H9 (cell line): ENCODE data around the gene FOXF2. TPM values are rescaled to one million over a fixed set of nuclear protein-coding genes. Genes with fewer than 3 reads are reported as not detected.

ENCODE experiments used
- DNase-seq: peaks from one replicate; pipeline ENCODE4 v3.0.0-alpha.2; 2017
- H2AFZ ChIP-seq: one replicate; pipeline ENCODE4 v1.6.1; 2013; ENCODE audit warnings: mild to moderate bottlenecking, low read length, control low read depth, moderate library complexity
- H2AK5ac ChIP-seq: 2 replicates; pipeline ENCODE4 v1.6.1; 2013; ENCODE audit warnings: low read length, control low read depth, mixed read lengths; ENCODE audit not compliant: insufficient read length
- H2BK120ac ChIP-seq: one replicate; pipeline ENCODE4 v1.6.1; 2013; ENCODE audit warnings: low read depth, mild to moderate bottlenecking, low read length, control low read depth, inconsistent platforms; ENCODE audit not compliant: poor library complexity, severe bottlenecking
- H2BK12ac ChIP-seq: 2 replicates; pipeline ENCODE4 v1.6.1; 2013; ENCODE audit warnings: low read length, control low read depth, mixed read lengths, low read depth; ENCODE audit not compliant: insufficient read length
- H2BK15ac ChIP-seq: 2 replicates; pipeline ENCODE4 v1.6.1; 2013; ENCODE audit warnings: low read depth, low read length, control low read depth
- H2BK20ac ChIP-seq: one replicate; pipeline ENCODE4 v1.6.1; 2013; ENCODE audit warnings: low read depth, mild to moderate bottlenecking, low read length, control low read depth, inconsistent platforms; ENCODE audit not compliant: poor library complexity, severe bottlenecking
- H2BK5ac ChIP-seq: 2 replicates; pipeline ENCODE4 v1.6.1; 2013; ENCODE audit warnings: low read length, control low read depth, mixed read lengths; ENCODE audit not compliant: insufficient read length
- H3K14ac ChIP-seq: 2 replicates; pipeline ENCODE4 v1.6.1; 2013; ENCODE audit warnings: low read length, control low read depth; ENCODE audit not compliant: insufficient read depth
- H3K18ac ChIP-seq: 2 replicates; pipeline ENCODE4 v1.6.1; 2013; ENCODE audit warnings: low read depth, mild to moderate bottlenecking, mixed read lengths, low read length, control low read depth; ENCODE audit not compliant: insufficient read length
- H3K23ac ChIP-seq: 2 replicates; pipeline ENCODE4 v1.6.1; 2013; ENCODE audit warnings: low read length, control low read depth, mixed read lengths, low read depth; ENCODE audit not compliant: insufficient read length
- H3K23me2 ChIP-seq: 2 replicates; pipeline ENCODE4 v1.6.1; 2013; ENCODE audit warnings: low read depth, mild to moderate bottlenecking, mixed read lengths, low read length, control low read depth; ENCODE audit not compliant: insufficient read length, poor library complexity, severe bottlenecking
- H3K27ac ChIP-seq: 2 replicates; pipeline ENCODE4 v1.5.1; 2013; ENCODE audit warnings: low read length, control low read depth, mixed read lengths, low read depth; ENCODE audit not compliant: insufficient read length
- H3K27me3 ChIP-seq: 2 replicates; pipeline ENCODE4 v1.6.1; 2013; ENCODE audit warnings: low read length, control low read depth, inconsistent platforms; ENCODE audit not compliant: insufficient read depth
- H3K4ac ChIP-seq: 2 replicates; pipeline ENCODE4 v1.6.1; 2013; ENCODE audit warnings: low read depth, mild to moderate bottlenecking, control low read depth, inconsistent platforms, low read length, moderate library complexity
- H3K4me1 ChIP-seq: 2 replicates; pipeline ENCODE4 v1.6.1; 2013; ENCODE audit warnings: low read length, control low read depth, inconsistent platforms; ENCODE audit not compliant: insufficient read depth
- H3K4me2 ChIP-seq: 2 replicates; pipeline ENCODE4 v1.6.1; 2013; ENCODE audit warnings: low read length, control low read depth, mixed read lengths; ENCODE audit not compliant: insufficient read length, insufficient read depth
- H3K56ac ChIP-seq: 2 replicates; pipeline ENCODE4 v1.6.1; 2013; ENCODE audit warnings: low read depth, mild to moderate bottlenecking, mixed read lengths, low read length, control low read depth; ENCODE audit not compliant: insufficient read length
- H3K79me1 ChIP-seq: 2 replicates; pipeline ENCODE4 v1.6.1; 2013; ENCODE audit warnings: low read depth, mild to moderate bottlenecking, moderate library complexity, low read length, control low read depth, inconsistent platforms; ENCODE audit not compliant: insufficient read depth, poor library complexity, severe bottlenecking
- H3K79me2 ChIP-seq: 2 replicates; pipeline ENCODE4 v1.6.1; 2013; ENCODE audit warnings: low read length, control low read depth, inconsistent platforms; ENCODE audit not compliant: insufficient read depth
- H3K9ac ChIP-seq: 2 replicates; pipeline ENCODE4 v1.6.1; 2013; ENCODE audit warnings: low read length, control low read depth, mixed read lengths; ENCODE audit not compliant: insufficient read length; ENCODE audit errors: extremely low read depth
- H3K9me3 ChIP-seq: one replicate; pipeline ENCODE4 v1.6.1; 2013; ENCODE audit warnings: low read depth, low read length, inconsistent platforms; ENCODE audit not compliant: control insufficient read depth
- H3T11ph ChIP-seq: one replicate; pipeline ENCODE4 v1.6.1; 2013; ENCODE audit warnings: mild to moderate bottlenecking, low read length, control low read depth, inconsistent platforms
- H4K20me1 ChIP-seq: one replicate; pipeline ENCODE4 v1.6.1; 2013; ENCODE audit not compliant: control insufficient read depth, insufficient read length, insufficient read depth
- H4K5ac ChIP-seq: 2 replicates; pipeline ENCODE4 v1.6.1; 2013; ENCODE audit warnings: low read depth, mild to moderate bottlenecking, mixed read lengths, low read length, control low read depth; ENCODE audit not compliant: insufficient read length
- H4K8ac ChIP-seq: replicated peaks from 2 replicates; pipeline ENCODE4 v1.6.1; 2013; ENCODE audit warnings: low read length, control low read depth, mixed read lengths, low read depth; ENCODE audit not compliant: insufficient read length
- H4K91ac ChIP-seq: 2 replicates; pipeline ENCODE4 v1.6.1; 2013; ENCODE audit warnings: low read depth, mild to moderate bottlenecking, moderate library complexity, mixed read lengths, low read length, control low read depth; ENCODE audit not compliant: insufficient read length
- H3K27ac Mint-ChIP-seq, 3 experiments: 2 replicates in 2 of 3; 3 replicates in 1 of 3; pipeline ENCODE4 v1.8.0; 2020 to 2021; ENCODE audit warnings: mixed read lengths in 3 of 3, mild to moderate bottlenecking in 1 of 3, moderate library complexity in 1 of 3
- H3K27me3 Mint-ChIP-seq: 2 replicates; pipeline ENCODE4 v1.8.0; 2021; ENCODE audit warnings: low read depth, mild to moderate bottlenecking, moderate library complexity, mixed read lengths
- H3K36me3 Mint-ChIP-seq, 3 experiments: 2 replicates in 2 of 3; 3 replicates in 1 of 3; pipeline ENCODE4 v1.8.0; 2020 to 2021; ENCODE audit warnings: low read depth in 3 of 3, mixed read lengths in 3 of 3; ENCODE audit not compliant: insufficient read depth in 1 of 3
- H3K4me1 Mint-ChIP-seq, 2 experiments: 2 replicates each; pipeline ENCODE4 v1.8.0; 2020; ENCODE audit warnings: mixed read lengths in 2 of 2
- H3K4me3 Mint-ChIP-seq, 2 experiments: 2 replicates in 1 of 2; 3 replicates in 1 of 2; pipeline ENCODE4 v1.8.0; 2020 to 2021; ENCODE audit warnings: mild to moderate bottlenecking in 2 of 2, mixed read lengths in 2 of 2, moderate library complexity in 1 of 2
- H3K9me3 Mint-ChIP-seq, 2 experiments: 2 replicates in 1 of 2; 3 replicates in 1 of 2; pipeline ENCODE4 v1.8.0; 2020; ENCODE audit warnings: mild to moderate bottlenecking in 2 of 2, mixed read lengths in 2 of 2, moderate library complexity in 1 of 2
- CTCF ChIP-seq: fragments of 200-600 bp; sonication (generic); conservative IDR thresholded peaks from 3 replicates; pipeline ENCODE4 v1.8.0; 2021; ENCODE audit warnings: antibody characterized with exemption, mild to moderate bottlenecking
- WGBS: extraction: QIAGEN DNeasy Blood & Tissue Kit; methylation state at CpG from one replicate; pipeline ENCODE4 v1.1.7; 2013; ENCODE audit warnings: missing lambda C conversion rate, low lambda C conversion rate, mixed read lengths; ENCODE audit not compliant: insufficient read length; ENCODE audit errors: extremely low coverage; 5-methylcytosine and 5-hydroxymethylcytosine counted together
- total RNA-seq: library from RNA; stranded (reverse); gene quantifications from 2 replicates; pipeline ENCODE4 v1.2.1, GENCODE V29; 2021

Gene FOXF2
- total RNA-seq, 1 experiment from 2014 or later: not detected

- H2BK15ac ChIP-seq: no peak overlapping the region
- H2BK20ac ChIP-seq: no peak overlapping the region
- H2BK5ac ChIP-seq: no peak overlapping the region
- H3K4me1 ChIP-seq: no peaks in the 10 kb centered on the region
- Mint-ChIP-seq H3K4me3 (no peak overlapping the region), H3K27me3 (peaks cover 49% of the 10 kb centered on the region), H3K27ac (no peak overlapping the region), H3K9me3 (peaks cover 7 to 8% of the 10 kb centered on the region in 2 experiments), H3K36me3 (peaks cover 0 to 1% (median 0%) of the 10 kb centered on the region in 3 experiments; a peak in 1 of 7 replicates), H3K4me1 (peaks cover 6 to 8% of the 10 kb centered on the region in 2 experiments; a peak in 3 of 4 replicates)
- H3K14ac ChIP-seq: no peak overlapping the region
- H2AFZ ChIP-seq: no peak overlapping the region
- H3K4me2 ChIP-seq: no peak overlapping the region
- no peak overlapping the region for H4K5ac ChIP-seq
- WGBS: no CpG with 5 or more reads among the region's 6 CpGs
- TF ChIP-seq CTCF: no peak
- no peak overlapping the region for H2AK5ac ChIP-seq
- H3K27ac ChIP-seq: no peak overlapping the region
- no peaks in the 10 kb centered on the region for H3K79me2 ChIP-seq
- H2BK12ac ChIP-seq: no peak overlapping the region
- no peaks in the 10 kb centered on the region for H3K27me3 ChIP-seq
- no peak overlapping the region for H4K8ac ChIP-seq
- H3K56ac ChIP-seq: no peak overlapping the region
- H3K18ac ChIP-seq: no peak overlapping the region
- H3K4ac ChIP-seq: no peak overlapping the region
- no peak overlapping the region for H4K91ac ChIP-seq
- H3K79me1 ChIP-seq: no peaks in the 10 kb centered on the region
- H3K9ac ChIP-seq: no peak overlapping the region
- no peak overlapping the region for H2BK120ac ChIP-seq
- no peak overlapping the region for H3K23ac ChIP-seq
- no peaks in the 10 kb centered on the region for H4K20me1 ChIP-seq
- no peaks in the 10 kb centered on the region for H3K23me2 ChIP-seq
- no peak for DNase-seq
- no peaks in the 10 kb centered on the region for H3K9me3 ChIP-seq
- H3T11ph ChIP-seq: no peak overlapping the region
Observed at GRCh38 chr6:1365686-1366085, 23.7 kb upstream of the FOXF2 start.
